ENCODE results near the gene PAX3. TPM values are rescaled to one million over a fixed set of nuclear protein-coding genes. Genes with fewer than 3 reads are reported as not detected.

The PAX3 gene
- 0.04 TPM for polyA plus RNA-seq (2013, experiment 1 of 2)
- not detected for polyA plus RNA-seq (2013, experiment 2 of 2)

- no peak within 1 kb of the TSS for H4K8ac ChIP-seq (ENCODE audit: low read depth, low read length)
- no peak within 1 kb of the TSS for H4K91ac ChIP-seq (ENCODE audit: low read depth, low read length, poor library complexity)
- H3K9ac ChIP-seq (ENCODE audit: low read depth, low read length, poor library complexity): no peak within 1 kb of the TSS
- H3K14ac ChIP-seq (ENCODE audit: low read length): no peak within 1 kb of the TSS
- DNase-seq (ENCODE audit: low spot score): no peak
- H3K4me3 ChIP-seq (ENCODE audit: low read length in 2 of 2): peak within 1 kb of the TSS in 1 of 2 donors; percentile 32
- no peak within 1 kb of the TSS for H3K4ac ChIP-seq (ENCODE audit: low read length)
- no peak within 1 kb of the TSS for H2BK12ac ChIP-seq (ENCODE audit: low read length)
- no peaks in the 10 kb centered on the region for H3K79me1 ChIP-seq (ENCODE audit: low read depth, low read length)
- peaks cover 74 to 99% (median 99%) of the 10 kb centered on the region in 3 experiments for H3K27me3 ChIP-seq (ENCODE audit: control insufficient read depth in 3 of 3, insufficient read depth in 3 of 3, low read depth in 1 of 3, low read length in 3 of 3)
- H3K18ac ChIP-seq (ENCODE audit: low read length): peak within 1 kb of the TSS; percentile 82
- no peaks in the 10 kb centered on the region for H3K36me3 ChIP-seq (replicated peaks in 1 of 2; ENCODE audit: control insufficient read depth in 2 of 2, insufficient read depth in 2 of 2, low read length in 2 of 2)
- H2AK5ac ChIP-seq (ENCODE audit: low read depth, low read length): peak within 1 kb of the TSS; percentile 52
- H3K4me1 ChIP-seq (ENCODE audit: control insufficient read depth in 2 of 2, insufficient read depth in 1 of 2, low read depth in 1 of 2, low read length in 2 of 2): no peaks in the 10 kb centered on the region
- H3K27ac ChIP-seq (replicated peaks; ENCODE audit: low read length): no peak within 1 kb of the TSS
- peaks cover 0 to 6% of the 10 kb centered on the region in 2 donors for H3K9me3 ChIP-seq (replicated peaks in 1 of 2; ENCODE audit: control insufficient read depth in 2 of 2, insufficient read depth in 1 of 2, low read depth in 1 of 2, low read length in 2 of 2)
- H2BK120ac ChIP-seq (ENCODE audit: low read depth, low read length): no peak within 1 kb of the TSS
- peak within 1 kb of the TSS; percentile 51 for H3K4me2 ChIP-seq (ENCODE audit: insufficient read depth, low read length, poor library complexity, severe bottlenecking)
- H2BK15ac ChIP-seq (ENCODE audit: low read length): peak within 1 kb of the TSS; percentile 42
- peak within 1 kb of the TSS; percentile 92 for H2AFZ ChIP-seq (ENCODE audit: low read length)
- H3K23ac ChIP-seq (ENCODE audit: low read depth, low read length, poor library complexity): peak within 1 kb of the TSS; percentile 12
- WGBS, 2 donors (ENCODE audit: extremely low coverage in 2 of 2, insufficient read length in 2 of 2, insufficient replicate concordance in 1 of 2): no CpG with 5 or more reads among the region's 63 CpGs
- no peak within 1 kb of the TSS for H2BK5ac ChIP-seq (ENCODE audit: low read length)
These were observed at the start of gene PAX3 for GRCh38 chr2:222298311-222299150. Gene PAX3 (minus strand): TSS chr2:222298998. CDS start chr2:222298615, 383 bp downstream.

DNA sequence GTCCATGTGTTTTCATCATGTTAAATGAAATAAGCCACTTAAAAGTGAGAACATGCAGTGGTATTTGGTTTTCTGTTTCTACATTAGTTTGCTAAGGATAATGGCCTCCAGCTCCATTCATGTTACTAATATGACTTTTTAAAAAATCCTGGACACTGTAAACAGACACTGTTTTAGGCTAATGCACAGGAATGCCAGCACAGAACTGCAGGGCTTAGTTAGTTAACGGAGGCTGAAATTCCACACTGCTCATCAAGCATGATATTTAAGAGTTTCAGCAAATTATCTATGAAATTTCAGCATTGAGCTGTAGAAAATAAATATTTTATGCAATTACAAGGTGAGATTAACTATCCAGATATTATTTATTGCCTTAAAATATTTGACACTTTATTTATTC, 42.5 kb upstream of the PAX3 start:
- WGBS, 2 donors (ENCODE audit: extremely low coverage in 2 of 2, insufficient read length in 2 of 2, insufficient replicate concordance in 1 of 2): no CpG with 5 or more reads among the region's 1 CpG
- DNase-seq (ENCODE audit: low spot score): no peak
- no peak overlapping the region for H2BK15ac ChIP-seq (ENCODE audit: low read length)

DNA sequence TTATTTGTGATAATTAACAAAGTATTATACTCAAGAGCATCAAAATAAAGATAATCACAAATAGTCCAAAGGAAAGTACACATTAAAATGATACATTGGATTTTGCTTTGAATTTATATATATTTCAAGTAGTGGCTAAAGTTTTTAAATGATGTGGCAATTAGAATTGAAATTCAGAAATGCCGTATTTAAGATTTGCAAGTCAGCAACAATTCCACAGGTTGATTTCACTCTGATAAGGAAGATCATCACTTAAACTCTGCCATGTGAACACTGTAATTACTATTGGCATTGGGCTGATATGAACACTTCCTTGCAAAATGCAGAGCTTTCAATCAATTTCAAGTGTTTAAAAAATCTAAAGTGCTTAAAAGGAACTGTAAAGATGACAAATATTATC, 39.6 kb upstream of the PAX3 start:
- H3K4me3 ChIP-seq (ENCODE audit: low read length in 2 of 2): no peak overlapping the region
- H2BK5ac ChIP-seq (ENCODE audit: low read length): no peak overlapping the region
- H3K79me1 ChIP-seq (ENCODE audit: low read depth, low read length): peaks cover 4% of the 10 kb centered on the region
- H3K14ac ChIP-seq (ENCODE audit: low read length): no peak overlapping the region
- H2BK120ac ChIP-seq (ENCODE audit: low read depth, low read length): no peak overlapping the region
- H2AFZ ChIP-seq (ENCODE audit: low read length): no peak overlapping the region
- no peak overlapping the region for H3K23ac ChIP-seq (ENCODE audit: low read depth, low read length, poor library complexity)
- no CpG with 5 or more reads among the region's 1 CpG for WGBS, 2 donors (ENCODE audit: extremely low coverage in 2 of 2, insufficient read length in 2 of 2, insufficient replicate concordance in 1 of 2)
- H2AK5ac ChIP-seq (ENCODE audit: low read depth, low read length): no peak overlapping the region
- no peak overlapping the region for H3K27ac ChIP-seq (replicated peaks; ENCODE audit: low read length)
- H3K18ac ChIP-seq (ENCODE audit: low read length): no peak overlapping the region
- no peak overlapping the region for H3K4ac ChIP-seq (ENCODE audit: low read length)
- no peaks in the 10 kb centered on the region for H3K4me1 ChIP-seq (ENCODE audit: control insufficient read depth in 2 of 2, insufficient read depth in 1 of 2, low read depth in 1 of 2, low read length in 2 of 2)
- no peak overlapping the region for H3K9ac ChIP-seq (ENCODE audit: low read depth, low read length, poor library complexity)
- no peak overlapping the region for H2BK12ac ChIP-seq (ENCODE audit: low read length)
- H4K8ac ChIP-seq (ENCODE audit: low read depth, low read length): no peak overlapping the region
- H2BK15ac ChIP-seq (ENCODE audit: low read length): no peak overlapping the region
- peaks cover 0 to 4% of the 10 kb centered on the region in 2 donors for H3K9me3 ChIP-seq (replicated peaks in 1 of 2; ENCODE audit: control insufficient read depth in 2 of 2, insufficient read depth in 1 of 2, low read depth in 1 of 2, low read length in 2 of 2)
- no peaks in the 10 kb centered on the region for H3K36me3 ChIP-seq (replicated peaks in 1 of 2; ENCODE audit: control insufficient read depth in 2 of 2, insufficient read depth in 2 of 2, low read length in 2 of 2)
- H3K4me2 ChIP-seq (ENCODE audit: insufficient read depth, low read length, poor library complexity, severe bottlenecking): no peak overlapping the region
- H3K27me3 ChIP-seq (ENCODE audit: control insufficient read depth in 3 of 3, insufficient read depth in 3 of 3, low read depth in 1 of 3, low read length in 3 of 3): peaks cover 0 to 2% (median 0%) of the 10 kb centered on the region in 3 experiments
- no peak for DNase-seq (ENCODE audit: low spot score)
- H4K91ac ChIP-seq (ENCODE audit: low read depth, low read length, poor library complexity): no peak overlapping the region

More for the DNA sequence above, 42.5 kb upstream of the PAX3 start:
- Histone ChIP-seq H2AK5ac (ENCODE audit: low read depth, low read length) (no peak overlapping the region), H3K79me1 (ENCODE audit: low read depth, low read length) (peaks cover 2% of the 10 kb centered on the region), H2BK12ac (ENCODE audit: low read length) (no peak overlapping the region), H3K18ac (ENCODE audit: low read length) (no peak overlapping the region), H3K27me3 (ENCODE audit: control insufficient read depth in 3 of 3, insufficient read depth in 3 of 3, low read depth in 1 of 3, low read length in 3 of 3) (peaks cover 0 to 2% (median 0%) of the 10 kb centered on the region in 3 experiments), H3K23ac (ENCODE audit: low read depth, low read length, poor library complexity) (no peak overlapping the region), H3K4me1 (ENCODE audit: control insufficient read depth in 2 of 2, insufficient read depth in 1 of 2, low read depth in 1 of 2, low read length in 2 of 2) (no peaks in the 10 kb centered on the region), H4K8ac (ENCODE audit: low read depth, low read length) (no peak overlapping the region), H3K4me3 (ENCODE audit: low read length in 2 of 2) (no peak overlapping the region), H3K27ac (replicated peaks; ENCODE audit: low read length) (no peak overlapping the region), H3K4me2 (ENCODE audit: insufficient read depth, low read length, poor library complexity, severe bottlenecking) (no peak overlapping the region), H3K4ac (ENCODE audit: low read length) (no peak overlapping the region), H2BK120ac (ENCODE audit: low read depth, low read length) (no peak overlapping the region), H2BK5ac (ENCODE audit: low read length) (no peak overlapping the region), H3K14ac (ENCODE audit: low read length) (no peak overlapping the region), H3K36me3 (replicated peaks in 1 of 2; ENCODE audit: control insufficient read depth in 2 of 2, insufficient read depth in 2 of 2, low read length in 2 of 2) (no peaks in the 10 kb centered on the region), H2AFZ (ENCODE audit: low read length) (no peak overlapping the region), H4K91ac (ENCODE audit: low read depth, low read length, poor library complexity) (no peak overlapping the region), H3K9me3 (replicated peaks in 1 of 2; ENCODE audit: control insufficient read depth in 2 of 2, insufficient read depth in 1 of 2, low read depth in 1 of 2, low read length in 2 of 2) (no peaks in the 10 kb centered on the region), H3K9ac (ENCODE audit: low read depth, low read length, poor library complexity) (no peak overlapping the region)

DNA sequence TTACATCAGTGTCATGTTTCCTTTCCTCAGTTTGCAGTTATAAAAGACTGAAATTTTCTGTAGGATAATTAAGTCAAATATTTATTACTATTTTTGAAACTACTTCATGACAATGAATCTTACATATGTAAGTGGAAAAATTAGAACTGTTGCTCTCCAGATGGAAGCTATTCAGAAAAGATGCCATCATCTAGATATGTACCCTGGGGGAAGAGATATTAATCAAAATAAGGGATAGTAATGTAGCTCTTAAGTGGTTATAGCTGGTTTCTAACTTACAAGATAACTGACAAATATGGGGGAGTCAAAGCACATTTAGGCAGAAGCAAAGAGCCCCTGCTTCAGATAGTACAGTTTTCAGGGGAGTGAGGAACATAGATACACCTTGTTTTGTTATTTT, 38.1 kb upstream of the PAX3 start:
- Histone ChIP-seq H3K18ac (ENCODE audit: low read length) (no peak overlapping the region), H4K91ac (ENCODE audit: low read depth, low read length, poor library complexity) (no peak overlapping the region), H2BK15ac (ENCODE audit: low read length) (no peak overlapping the region), H3K36me3 (replicated peaks in 1 of 2; ENCODE audit: control insufficient read depth in 2 of 2, insufficient read depth in 2 of 2, low read length in 2 of 2) (no peaks in the 10 kb centered on the region), H4K8ac (ENCODE audit: low read depth, low read length) (no peak overlapping the region), H3K9ac (ENCODE audit: low read depth, low read length, poor library complexity) (no peak overlapping the region), H3K79me1 (ENCODE audit: low read depth, low read length) (peaks cover 6% of the 10 kb centered on the region), H2AFZ (ENCODE audit: low read length) (no peak overlapping the region), H2AK5ac (ENCODE audit: low read depth, low read length) (no peak overlapping the region), H3K27me3 (ENCODE audit: control insufficient read depth in 3 of 3, insufficient read depth in 3 of 3, low read depth in 1 of 3, low read length in 3 of 3) (peaks cover 0 to 2% (median 0%) of the 10 kb centered on the region in 3 experiments), H2BK12ac (ENCODE audit: low read length) (no peak overlapping the region), H3K4ac (ENCODE audit: low read length) (no peak overlapping the region), H3K4me3 (ENCODE audit: low read length in 2 of 2) (no peak overlapping the region), H3K27ac (replicated peaks; ENCODE audit: low read length) (no peak overlapping the region), H2BK5ac (ENCODE audit: low read length) (no peak overlapping the region), H3K23ac (ENCODE audit: low read depth, low read length, poor library complexity) (no peak overlapping the region), H3K14ac (ENCODE audit: low read length) (no peak overlapping the region), H3K9me3 (replicated peaks in 1 of 2; ENCODE audit: control insufficient read depth in 2 of 2, insufficient read depth in 1 of 2, low read depth in 1 of 2, low read length in 2 of 2) (peaks cover 0 to 6% of the 10 kb centered on the region in 2 donors), H3K4me2 (ENCODE audit: insufficient read depth, low read length, poor library complexity, severe bottlenecking) (no peak overlapping the region), H2BK120ac (ENCODE audit: low read depth, low read length) (no peak overlapping the region), H3K4me1 (ENCODE audit: control insufficient read depth in 2 of 2, insufficient read depth in 1 of 2, low read depth in 1 of 2, low read length in 2 of 2) (no peaks in the 10 kb centered on the region)
- DNase-seq (ENCODE audit: low spot score): no peak
